NB4 (cell line): ENCODE data around the gene NUMB.

Experiments used
- CTCF ChIP-seq: IDR thresholded peaks from one replicate; pipeline ENCODE4 v1.5.1; 2012; ENCODE audit warnings: low read depth, low read length
- MYC ChIP-seq: IDR thresholded peaks from 2 replicates; pipeline ENCODE4 v1.6.1; 2011; ENCODE audit warnings: low read depth, low read length
- POLR2A ChIP-seq: IDR thresholded peaks from 2 replicates; pipeline ENCODE4 v1.6.1; 2011; ENCODE audit warnings: mild to moderate bottlenecking; ENCODE audit not compliant: insufficient read length; ENCODE audit errors: extremely low read depth

GRCh38 chr14:73313151-73313550, 145.2 kb downstream of the NUMB start:
- no peak for TF ChIP-seq CTCF
- no peak for TF ChIP-seq POLR2A
- TF ChIP-seq MYC, result no peak
